Pancreas (tissue), 10 donors: Measurements from ENCODE around the gene CLIC5. TPM values are rescaled to one million over a fixed set of nuclear protein-coding genes. Genes with fewer than 3 reads are reported as not detected.

ENCODE experiments used
- ATAC-seq, 4 donors: fragments of 200-7000 bp; cut with Tn5 transposase; one replicate each; pipeline versions ENCODE4 v1.8.0 to v1.9.1; 2020; ENCODE audit warnings: mild to moderate bottlenecking in 4 of 4, moderate library complexity in 4 of 4
- DNase-seq, 6 donors: peaks; one replicate each; pipeline ENCODE4 v3.0.0-alpha.2; 2020
- FAIRE-seq: peaks from 2 replicates; lab custom pipeline; 2012; peaks lifted over from hg19 to GRCh38; lab: Jason Lieb, UNC
- H3K27ac ChIP-seq, 4 donors: fragments of 200-600 bp; sonication (generic); 1 replicate in 3 of 4; 2 replicates in 1 of 4; pipeline versions ENCODE4 v1.5.0 to v1.8.0; 2020
- H3K27me3 ChIP-seq, 4 donors: fragments of 200-600 bp; one replicate each; pipeline ENCODE4 v1.8.0; 2021
- H3K36me3 ChIP-seq, 3 donors: fragments of 200-600 bp; sonication (generic) in 1 of 3; one replicate each; pipeline versions ENCODE4 v1.5.0 to v1.8.0; 2020 to 2021
- H3K4me1 ChIP-seq, 3 donors: fragments of 200-600 bp; one replicate each; pipeline ENCODE4 v1.8.0; 2021
- H3K4me3 ChIP-seq, 4 donors: fragments of 200-600 bp; sonication (generic) in 2 of 4; one replicate each; pipeline versions ENCODE4 v1.5.0 to v1.8.0; 2020 to 2021
- H3K9me3 ChIP-seq, 4 donors: fragments of 200-600 bp; one replicate each; pipeline ENCODE4 v1.8.0; 2021
- WGBS, 2 donors: extraction: QIAGEN DNeasy Blood & Tissue Kit; methylation state at CpG; one replicate each; pipeline ENCODE4 v1.1.7; 2013; 5-methylcytosine and 5-hydroxymethylcytosine counted together
- intact Hi-C, 3 donors: fragments of 100-400 bp; cut with DNase I; formaldehyde crosslinking; loops; one replicate each; pipeline versions ENCODE4 v1.11.1 to v1.14.2; 2022
- polyA plus RNA-seq, 2 donors: library from polyadenylated mRNA; stranded (reverse); fragments of 200-250 nt; gene quantifications; one replicate each; pipeline ENCODE4 v1.2.3, GENCODE V29; 2013
- total RNA-seq, 6 donors: library from RNA; stranded (reverse); fragmentation: NEBNext Ultra II Directional in 4 of 6; extraction: Animal tissue kit (Norgen Biotek cat#: 25700) in 4 of 6; gene quantifications; one replicate each; pipeline versions ENCODE4 v1.2.1 to v1.2.4, GENCODE V29; 2021 to 2023
- TF ChIP-seq, protein P1 (sequence below), 4 donors: fragments of 200-600 bp; sonication (generic) in 3 of 4; IDR thresholded peaks; one replicate each; pipeline versions ENCODE4 v1.5.0 to v1.8.0; 2021; ENCODE audit warnings: antibody characterized with exemption in 4 of 4
- donor health status: healthy with polysubstance abuse.
- donor health status: DM: no; HTN: no; CAD: no; lungs with moderate emphysema.
- donor health status: DM: no; HTN: no; CAD: no.
- donor health status: control.
- donor health status: control.
- donor health status: Bipolar disorder and iron deficiency.
- donor health status: DM: yes; HTN: yes; CAD: no.
- donor health status: DM: no; HTN: no; CAD: no.
- donor health status: DM: no; HTN: no; CAD: no.
- donor health status: DM: yes; HTN: yes; CAD: no.

Gene CLIC5
- total and polyA plus RNA-seq, 8 donors, result 0.53 to 2.1 (median 1.3) TPM

GRCh38 chr6:45892196-45892595 is 123.5 kb downstream of the CLIC5 start:
- DNase-seq, result no peak
- no peak overlapping the region for H3K4me3 ChIP-seq
- no peak overlapping the region for H3K27ac ChIP-seq
- intact Hi-C loops, result no loop called here
- no peak for ATAC-seq
- FAIRE-seq, result no peak
- 92 to 93% methylated on average over 2 of the region's 2 CpGs for WGBS, 2 donors
- no peaks in the 10 kb centered on the region for H3K9me3 ChIP-seq
- TF ChIP-seq, protein P1, sequence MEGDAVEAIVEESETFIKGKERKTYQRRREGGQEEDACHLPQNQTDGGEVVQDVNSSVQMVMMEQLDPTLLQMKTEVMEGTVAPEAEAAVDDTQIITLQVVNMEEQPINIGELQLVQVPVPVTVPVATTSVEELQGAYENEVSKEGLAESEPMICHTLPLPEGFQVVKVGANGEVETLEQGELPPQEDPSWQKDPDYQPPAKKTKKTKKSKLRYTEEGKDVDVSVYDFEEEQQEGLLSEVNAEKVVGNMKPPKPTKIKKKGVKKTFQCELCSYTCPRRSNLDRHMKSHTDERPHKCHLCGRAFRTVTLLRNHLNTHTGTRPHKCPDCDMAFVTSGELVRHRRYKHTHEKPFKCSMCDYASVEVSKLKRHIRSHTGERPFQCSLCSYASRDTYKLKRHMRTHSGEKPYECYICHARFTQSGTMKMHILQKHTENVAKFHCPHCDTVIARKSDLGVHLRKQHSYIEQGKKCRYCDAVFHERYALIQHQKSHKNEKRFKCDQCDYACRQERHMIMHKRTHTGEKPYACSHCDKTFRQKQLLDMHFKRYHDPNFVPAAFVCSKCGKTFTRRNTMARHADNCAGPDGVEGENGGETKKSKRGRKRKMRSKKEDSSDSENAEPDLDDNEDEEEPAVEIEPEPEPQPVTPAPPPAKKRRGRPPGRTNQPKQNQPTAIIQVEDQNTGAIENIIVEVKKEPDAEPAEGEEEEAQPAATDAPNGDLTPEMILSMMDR (IDR thresholded peaks at IDR 0.05), result no peak
- H3K36me3 ChIP-seq, result no peaks in the 10 kb centered on the region
- H3K27me3 ChIP-seq, result no peaks in the 10 kb centered on the region
- H3K4me1 ChIP-seq, result no peaks in the 10 kb centered on the region

DNA sequence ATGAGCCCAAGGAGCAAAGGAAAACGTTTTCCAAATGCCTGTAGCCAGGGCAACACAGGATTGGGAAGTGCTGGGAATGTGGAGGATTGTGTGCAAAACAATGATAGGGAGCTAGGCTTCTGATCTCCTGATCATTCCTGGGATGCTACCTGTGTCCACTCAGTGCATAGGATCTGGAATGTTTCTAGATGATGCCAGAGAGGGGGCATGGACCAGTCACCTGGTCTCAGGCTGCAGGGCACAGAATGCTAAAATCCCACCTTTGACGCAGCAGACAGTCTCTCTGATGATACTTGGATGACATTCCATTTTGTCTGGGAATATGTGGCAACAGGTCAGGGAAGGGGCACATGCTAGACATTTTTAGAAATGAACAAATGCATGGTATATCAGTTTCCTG is 128.9 kb downstream of the CLIC5 start:
- no peak overlapping the region for H3K4me3 ChIP-seq
- intact Hi-C loops, result no loop called here
- 45 to 46% methylated on average over 2 of the region's 2 CpGs for WGBS, 2 donors

DNA sequence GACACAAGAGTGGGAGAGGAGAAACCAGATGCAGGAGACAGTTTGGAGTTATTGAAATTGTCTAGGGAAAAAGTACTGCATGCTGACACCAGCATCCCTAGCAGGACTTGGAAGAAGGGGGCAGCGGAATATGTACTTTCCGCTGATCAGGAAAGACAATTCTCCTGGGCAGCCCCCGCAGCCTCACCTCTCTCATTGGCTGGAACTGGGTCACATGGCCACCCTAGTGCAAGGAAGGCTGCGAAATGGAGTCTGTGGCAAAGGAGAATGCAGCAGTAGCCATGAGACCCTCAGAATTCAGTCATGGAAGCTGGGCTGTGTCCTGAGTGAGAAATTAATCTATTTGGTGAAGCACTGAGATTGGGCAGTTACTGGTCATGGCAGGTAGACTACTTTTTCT is 131.3 kb downstream of the CLIC5 start:
- Histone ChIP-seq H3K9me3 (no peaks in the 10 kb centered on the region), H3K36me3 (no peaks in the 10 kb centered on the region), H3K27me3 (no peaks in the 10 kb centered on the region), H3K4me1 (no peaks in the 10 kb centered on the region), H3K27ac (no peak overlapping the region), H3K4me3 (no peak overlapping the region)
- intact Hi-C loops, result no loop called here
- 68 to 91% methylated on average over 4 of the region's 4 CpGs for WGBS, 2 donors
- no peak for ATAC-seq
- TF ChIP-seq, protein P1 (IDR thresholded peaks at IDR 0.05), result no peak
- FAIRE-seq, result no peak
- no peak for DNase-seq

More for the DNA sequence above, 128.9 kb downstream of the CLIC5 start:
- no peaks in the 10 kb centered on the region for H3K27me3 ChIP-seq
- ATAC-seq (no peak), FAIRE-seq (no peak), DNase-seq (no peak)
- no peaks in the 10 kb centered on the region for H3K4me1 ChIP-seq
- no peaks in the 10 kb centered on the region for H3K36me3 ChIP-seq
- no peaks in the 10 kb centered on the region for H3K9me3 ChIP-seq
- no peak overlapping the region for H3K27ac ChIP-seq
- TF ChIP-seq, protein P1 (IDR thresholded peaks at IDR 0.05), result no peak

GRCh38 chr6:45882671-45883070 is 133.0 kb downstream of the CLIC5 start:
- ATAC-seq (no peak), DNase-seq (no peak), FAIRE-seq (no peak)
- Histone ChIP-seq H3K27me3 (no peaks in the 10 kb centered on the region), H3K36me3 (no peaks in the 10 kb centered on the region), H3K27ac (no peak overlapping the region), H3K4me1 (no peaks in the 10 kb centered on the region), H3K4me3 (no peak overlapping the region), H3K9me3 (no peaks in the 10 kb centered on the region)
- intact Hi-C loops, result no loop called here
- TF ChIP-seq, protein P1 (IDR thresholded peaks at IDR 0.05), result no peak
- WGBS, 2 donors, result 84 to 97% methylated on average over 2 of the region's 2 CpGs

- Histone ChIP-seq H3K4me3 (no peak overlapping the region), H3K4me1 (no peaks in the 10 kb centered on the region), H3K36me3 (no peaks in the 10 kb centered on the region), H3K27me3 (no peaks in the 10 kb centered on the region), H3K27ac (no peak overlapping the region), H3K9me3 (no peaks in the 10 kb centered on the region)
- intact Hi-C loops, result no loop called here
- FAIRE-seq, result no peak
- no peak for DNase-seq
- TF ChIP-seq, protein P1 (IDR thresholded peaks at IDR 0.05), result no peak
- WGBS, 2 donors, result 78 to 88% methylated on average over 3 of the region's 3 CpGs
- ATAC-seq, result peak in 1 of 4 donors; percentile 50
Observed at GRCh38 chr6:45881705-45882467, 133.8 kb downstream of the CLIC5 start.
